ENCODE results near the gene SPAAR.
"Not testable (repeated sequence)": the region's sequence is repeated elsewhere in the genome, so short reads cannot be mapped to it uniquely, and the experiment has no call there.

The SPAAR gene

DNA sequence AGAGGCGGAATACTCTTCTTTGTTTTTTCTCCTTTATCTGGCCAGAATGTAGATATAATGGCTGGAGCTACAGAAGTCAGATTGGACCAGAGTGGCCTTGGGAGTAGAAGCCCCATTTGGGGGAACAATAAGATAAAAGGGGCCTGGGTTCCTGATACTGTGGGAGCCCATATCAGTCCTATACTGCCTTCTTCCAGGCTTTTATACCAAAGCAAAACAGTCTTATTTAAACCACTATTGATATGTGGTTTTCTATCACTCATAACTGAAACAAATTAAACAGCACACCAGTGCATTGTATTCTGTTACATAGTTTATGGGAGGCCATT lies 14.3 kb downstream of the SPAAR start:
- no peak for DNase-seq (ENCODE audit: low read depth, low spot score)

DNA sequence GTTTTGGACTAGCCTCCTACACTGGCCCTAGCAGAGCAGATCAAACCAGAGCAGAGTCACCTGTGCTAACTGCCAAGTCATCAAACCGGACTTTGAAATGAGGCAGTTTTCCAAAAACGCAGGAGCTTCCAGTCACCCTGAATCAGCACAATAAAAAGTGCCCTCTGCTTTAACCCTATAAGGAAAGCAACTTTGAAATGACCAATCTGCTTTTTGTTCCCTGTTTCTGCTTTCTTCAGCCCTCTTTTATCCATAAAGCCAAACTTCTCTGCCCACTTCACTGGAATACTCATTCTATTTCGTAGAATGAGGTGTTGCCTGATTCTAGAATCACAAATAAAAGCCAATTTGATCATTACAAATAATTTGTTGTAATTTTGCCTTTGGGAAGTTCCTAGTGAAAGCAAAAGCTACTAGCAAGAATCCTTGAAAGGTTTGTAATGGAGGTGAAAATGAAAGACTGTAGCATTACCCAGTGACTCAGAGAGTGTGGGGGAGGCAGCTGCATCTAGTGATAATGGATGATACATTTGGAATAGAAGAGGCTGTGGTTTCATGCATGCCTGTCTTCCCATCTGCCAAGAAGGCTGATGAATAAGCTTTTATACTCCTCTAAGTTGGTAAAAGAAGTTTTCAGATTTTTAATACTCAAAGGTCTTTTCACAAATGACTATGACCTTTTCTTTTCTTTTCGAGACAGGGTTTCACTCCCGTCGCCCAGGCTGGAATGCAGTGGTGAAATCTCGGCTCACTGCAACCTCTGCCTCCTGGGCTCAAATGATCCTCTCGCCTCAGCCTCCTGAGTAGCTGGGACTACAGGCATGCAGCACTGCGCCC lies 14.9 kb downstream of the SPAAR start:
- DNase-seq (ENCODE audit: low read depth, low spot score) = no peak

DNA sequence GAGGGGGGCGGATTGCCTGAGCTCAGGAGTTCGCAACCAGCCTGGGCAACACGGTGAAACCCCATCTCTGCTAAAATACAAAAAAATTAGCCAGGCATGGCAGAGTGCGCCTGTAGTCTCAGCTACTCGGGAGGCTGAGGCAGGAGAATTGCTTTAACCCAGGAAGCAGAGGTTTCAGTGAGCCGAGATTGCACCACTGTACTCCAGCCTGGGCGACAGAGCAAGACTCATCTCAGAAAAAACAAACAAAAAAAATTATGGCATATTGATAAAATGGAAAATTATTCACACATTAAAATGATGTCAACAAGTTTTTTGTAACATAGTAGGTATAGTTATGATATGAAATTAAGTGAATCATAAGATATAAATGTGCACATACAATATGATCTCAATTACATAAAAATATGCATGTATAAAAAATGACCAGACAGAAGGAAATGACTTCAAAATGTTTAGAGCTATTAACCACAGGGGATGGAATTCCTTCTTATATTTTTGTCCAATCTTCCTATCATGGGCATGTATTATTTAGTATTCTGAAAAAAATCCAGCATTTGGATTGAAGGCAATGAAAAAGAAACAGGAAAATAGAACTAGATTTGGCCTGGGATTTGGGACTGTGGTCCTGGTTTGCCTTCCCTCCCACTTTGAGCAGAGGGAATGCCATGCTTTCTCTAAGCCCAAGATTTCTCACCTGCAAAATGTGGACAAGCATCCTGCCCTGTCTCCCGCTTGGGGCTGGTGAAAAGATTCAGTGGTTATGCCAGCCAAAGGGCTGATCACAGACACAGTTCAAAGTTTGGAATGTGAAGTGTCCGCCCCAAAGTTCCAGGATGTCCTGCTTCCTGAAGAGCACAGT lies 19.5 kb downstream of the SPAAR start:
- no peak for DNase-seq (ENCODE audit: low read depth, low spot score)

DNA sequence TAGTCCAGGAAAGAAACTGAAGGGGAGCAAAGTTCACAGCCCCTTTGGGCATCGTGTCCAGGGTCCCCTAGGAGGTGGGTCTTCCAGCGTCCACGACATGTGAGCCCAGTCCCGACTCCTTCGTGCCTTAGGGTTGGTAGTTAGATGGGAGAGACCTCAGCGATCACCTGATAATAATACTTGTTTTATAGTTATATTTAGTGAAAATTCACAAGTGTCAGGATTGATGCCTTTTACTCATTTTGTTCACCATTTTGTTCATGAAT lies 20.1 kb downstream of the SPAAR start:
- no peak for DNase-seq (ENCODE audit: low read depth, low spot score)

DNA sequence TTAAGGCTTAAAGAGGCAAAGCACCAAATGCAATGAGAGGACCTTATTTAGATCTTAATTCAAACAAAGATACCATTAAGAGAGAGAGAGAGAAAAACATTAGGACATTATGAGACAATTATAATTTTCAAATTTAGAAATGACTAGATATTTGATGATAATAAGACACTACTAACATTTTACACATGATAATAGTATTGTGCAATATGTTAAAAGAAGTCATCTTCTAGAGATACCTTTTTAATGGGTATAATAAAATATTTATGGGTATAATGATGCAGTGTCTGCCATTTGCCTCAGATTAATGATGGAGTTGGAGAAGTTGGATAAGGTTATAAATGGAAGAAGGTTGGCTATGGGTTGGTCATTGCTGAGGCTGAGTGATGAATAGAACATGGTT lies 21.2 kb downstream of the SPAAR start:
- DNase-seq (ENCODE audit: low read depth, low spot score) = no peak

DNA sequence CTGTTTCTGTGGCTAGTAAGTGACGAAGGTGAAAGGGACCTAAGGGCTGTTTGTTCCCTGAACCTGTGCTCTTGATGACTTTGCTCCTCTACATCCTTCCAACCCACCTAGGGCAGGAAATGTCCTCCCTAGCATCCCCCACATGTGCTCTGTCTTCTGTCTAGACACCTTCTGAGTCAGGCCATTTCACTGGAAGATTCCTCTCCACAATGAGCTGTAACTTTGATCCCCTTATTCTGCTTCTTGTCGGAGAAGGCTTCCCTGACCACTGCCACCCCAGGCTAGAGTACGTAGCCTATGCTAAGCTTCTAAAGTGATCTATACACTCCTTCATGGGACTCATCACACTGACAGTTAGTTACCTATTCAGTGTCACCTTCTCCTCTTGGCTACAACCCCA lies 21.7 kb downstream of the SPAAR start:
- no peak for DNase-seq (ENCODE audit: low read depth, low spot score)

DNA sequence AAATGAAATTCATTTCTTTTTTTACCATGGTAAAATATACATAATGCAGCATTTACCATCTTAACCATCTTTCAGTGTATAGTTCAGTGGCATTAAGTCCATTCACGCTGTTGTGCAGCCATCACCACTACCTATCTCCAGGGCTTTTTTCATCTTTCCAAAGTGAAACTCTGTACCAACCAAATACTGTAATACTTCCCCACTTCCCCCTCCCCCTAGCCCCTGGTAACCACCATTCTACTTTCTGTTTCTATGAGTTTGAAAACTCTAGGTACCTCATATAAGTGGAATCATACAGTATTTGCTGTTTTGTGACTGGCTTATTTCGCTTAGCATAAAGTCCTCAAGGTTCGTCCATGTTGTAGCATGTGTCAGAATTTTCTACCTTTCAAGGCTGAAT lies 23.4 kb downstream of the SPAAR start:
- no peak for DNase-seq (ENCODE audit: low read depth, low spot score)

DNA sequence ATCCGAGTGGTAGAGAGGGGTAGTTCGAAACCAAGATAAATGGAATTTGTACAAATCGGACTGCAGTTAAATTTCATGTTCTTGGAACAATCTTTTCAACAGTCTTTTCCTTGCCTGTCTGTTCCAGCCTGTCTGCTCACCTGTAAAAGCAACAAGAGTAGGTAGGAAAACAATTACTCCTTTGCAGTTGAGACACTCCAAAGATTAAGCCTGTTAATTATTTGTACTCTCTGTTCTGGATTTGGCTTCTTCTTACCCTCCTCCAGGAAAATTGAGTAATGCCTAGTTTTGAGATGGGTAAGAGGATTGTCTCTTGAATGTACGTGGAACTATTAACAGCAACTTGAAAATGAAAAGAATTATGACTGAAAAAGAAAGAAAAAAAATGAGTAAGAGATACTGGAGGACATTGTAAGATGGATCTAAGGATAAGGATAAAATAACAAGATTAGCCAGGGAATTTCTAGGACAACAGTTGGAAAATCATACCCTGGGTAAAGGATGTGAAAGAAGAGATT lies 24.3 kb downstream of the SPAAR start:
- no peak for DNase-seq (ENCODE audit: low read depth, low spot score)

DNA sequence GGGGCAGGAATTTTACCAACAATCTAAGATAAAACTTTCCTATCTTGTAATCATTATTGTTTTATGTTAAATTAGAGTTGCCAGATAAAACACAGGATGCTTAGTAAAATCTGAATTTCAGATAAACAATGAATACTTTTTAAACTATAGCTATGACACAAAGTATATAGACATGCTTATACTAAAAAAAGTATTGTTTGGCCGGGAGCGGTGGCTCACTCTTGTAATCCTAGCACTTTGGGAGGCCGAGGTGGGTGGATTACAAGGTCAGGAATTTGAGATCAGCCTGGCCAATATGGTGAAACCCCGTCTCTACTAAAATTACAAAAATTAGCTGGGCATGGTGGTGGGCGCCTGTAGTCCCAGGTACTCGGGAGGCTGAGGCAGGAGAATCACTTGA lies 24.8 kb downstream of the SPAAR start:
- DNase-seq (ENCODE audit: low read depth, low spot score) = not testable (repeated sequence)

DNA sequence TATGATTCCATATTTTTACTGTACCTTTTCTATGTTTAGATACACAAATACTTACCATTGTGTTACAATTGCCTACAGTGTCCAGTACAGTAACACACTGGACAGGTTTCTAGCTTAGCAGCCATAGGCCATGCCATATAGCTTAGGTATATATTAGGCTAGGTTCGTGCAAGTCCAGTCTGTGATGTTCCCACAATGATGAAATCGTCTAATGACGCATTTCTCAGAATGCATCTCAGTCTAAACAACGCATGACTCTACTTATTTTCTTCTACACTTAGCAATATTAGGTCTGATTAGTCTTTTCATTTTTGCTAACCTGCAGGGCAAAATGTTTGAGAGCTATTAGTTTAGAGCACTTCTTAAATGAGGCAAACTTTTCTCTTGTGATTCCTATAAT lies 26.0 kb downstream of the SPAAR start:
- no peak for DNase-seq (ENCODE audit: low read depth, low spot score)

DNA sequence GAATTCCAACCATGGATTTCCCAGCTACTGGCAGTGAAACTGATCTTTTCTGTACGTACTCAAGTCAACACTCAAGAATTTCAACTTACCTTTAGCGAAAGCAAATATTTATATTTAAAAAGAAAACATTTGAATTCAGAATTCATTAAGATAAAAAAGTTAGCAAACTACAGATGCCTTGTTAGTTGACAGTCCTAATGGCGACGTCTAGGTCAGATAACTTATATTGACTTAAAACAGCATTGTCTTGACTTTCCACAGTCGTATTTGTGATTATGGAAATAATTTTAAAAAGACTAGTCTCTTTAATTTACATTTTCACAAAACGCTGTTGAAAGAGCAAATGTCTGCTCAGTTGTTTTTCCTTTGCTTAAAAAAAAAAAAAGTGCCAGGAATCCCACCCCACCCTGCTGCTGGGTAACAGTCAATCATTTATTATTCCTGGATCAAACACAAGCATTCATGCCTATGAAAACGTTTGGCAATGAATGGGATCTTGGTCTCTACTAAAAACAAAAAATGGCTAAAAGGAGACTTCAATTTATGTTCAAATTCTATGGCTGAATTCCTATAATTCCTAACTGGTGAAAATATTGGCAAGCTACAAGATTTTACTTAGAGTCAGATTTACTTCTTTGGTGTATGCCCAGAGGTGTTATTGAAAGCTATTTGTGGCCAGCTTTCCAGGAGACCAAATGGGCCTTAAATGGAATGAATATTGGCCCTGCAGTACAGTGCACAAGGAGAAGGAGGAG lies 26.6 kb downstream of the SPAAR start:
- DNase-seq (ENCODE audit: low read depth, low spot score) = no peak

DNA sequence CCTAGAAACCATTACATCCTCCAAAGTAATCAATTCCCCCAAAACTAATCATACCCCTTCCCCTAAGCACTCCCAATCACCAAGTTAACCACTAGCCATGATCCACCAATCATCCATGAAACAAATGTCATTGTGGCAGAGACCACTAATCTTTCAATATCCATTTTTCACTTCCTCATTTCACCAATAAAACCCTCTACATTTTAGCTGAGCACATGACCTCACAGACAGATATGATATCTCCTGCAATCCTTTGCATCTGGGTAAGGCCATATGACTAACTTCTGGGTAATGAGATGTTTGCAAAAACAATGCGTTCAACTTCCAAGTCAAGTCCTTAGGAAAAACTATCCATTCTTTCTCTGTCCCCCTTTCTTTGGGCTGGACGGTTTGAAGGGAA lies 27.9 kb downstream of the SPAAR start:
- DNase-seq (ENCODE audit: low read depth, low spot score) = no peak

DNA sequence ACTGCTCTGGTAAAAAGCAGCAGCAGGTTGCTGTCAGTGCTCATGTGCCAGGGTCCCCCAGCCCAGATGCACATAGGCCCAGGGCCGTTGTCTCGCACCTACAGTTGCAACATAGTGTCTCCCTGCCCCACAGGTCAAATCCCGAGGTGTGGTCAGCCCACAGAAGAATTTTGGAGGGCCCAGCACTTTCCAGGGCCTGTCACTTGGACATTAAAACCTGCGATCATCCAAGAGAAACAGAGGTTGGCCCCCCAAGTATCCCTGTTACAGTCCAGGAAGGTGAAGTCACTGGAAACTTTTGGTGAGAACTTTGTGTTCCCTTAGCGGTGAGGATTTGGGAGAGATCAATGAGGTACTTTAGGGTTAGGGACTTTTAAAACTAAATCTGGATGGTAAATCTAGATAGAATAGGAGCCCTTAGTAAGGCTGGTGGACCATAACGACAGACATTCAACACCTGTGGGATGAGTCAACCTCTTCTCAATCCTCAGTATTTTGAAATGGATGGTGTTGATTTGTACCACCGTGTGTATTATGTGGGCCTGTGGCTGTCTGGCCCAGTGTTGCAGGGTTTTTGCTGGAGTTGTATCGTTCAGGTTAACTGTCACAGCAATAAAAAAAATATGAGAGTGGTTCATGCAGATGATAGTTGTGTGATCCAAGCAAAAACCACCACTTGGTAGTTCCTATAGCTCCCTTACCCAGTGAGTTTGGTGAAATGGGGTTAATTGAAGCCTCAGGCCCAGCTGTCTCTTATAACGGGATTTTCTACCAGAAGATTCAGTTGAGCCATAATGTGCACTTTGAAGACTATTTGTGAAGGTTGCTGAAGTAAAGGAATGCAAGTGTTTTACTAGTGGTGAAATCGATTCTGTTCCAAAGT lies 29.4 kb downstream of the SPAAR start:
- no peak for DNase-seq (ENCODE audit: low read depth, low spot score)

DNA sequence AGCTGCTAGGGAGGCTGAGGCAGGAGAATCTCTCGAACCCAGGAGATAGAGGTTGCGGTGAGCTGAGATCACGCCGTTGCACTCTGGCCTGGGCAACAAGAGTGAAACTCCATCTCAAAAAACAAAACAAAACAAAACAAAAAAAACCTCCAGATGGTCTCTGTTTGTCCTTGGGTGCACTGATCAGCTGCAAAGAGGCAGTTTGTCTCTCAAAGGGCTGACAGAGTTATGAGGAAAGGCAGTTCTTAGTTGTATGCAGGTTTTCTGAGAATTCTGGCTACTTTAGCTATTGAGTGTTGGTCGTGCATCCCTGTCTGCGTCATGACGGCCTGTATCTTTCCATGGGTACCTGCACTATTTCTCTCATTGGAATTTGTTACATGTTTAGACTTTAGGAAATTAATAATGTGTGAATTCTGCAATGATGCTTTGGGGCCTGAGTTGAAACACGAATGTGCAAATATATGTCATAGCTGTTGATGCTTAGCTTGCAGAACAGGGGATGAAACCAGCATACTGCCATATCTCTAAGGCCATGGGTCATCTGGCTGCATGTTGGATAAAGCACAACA lies 30.5 kb downstream of the SPAAR start:
- no peak for DNase-seq (ENCODE audit: low read depth, low spot score)

DNA sequence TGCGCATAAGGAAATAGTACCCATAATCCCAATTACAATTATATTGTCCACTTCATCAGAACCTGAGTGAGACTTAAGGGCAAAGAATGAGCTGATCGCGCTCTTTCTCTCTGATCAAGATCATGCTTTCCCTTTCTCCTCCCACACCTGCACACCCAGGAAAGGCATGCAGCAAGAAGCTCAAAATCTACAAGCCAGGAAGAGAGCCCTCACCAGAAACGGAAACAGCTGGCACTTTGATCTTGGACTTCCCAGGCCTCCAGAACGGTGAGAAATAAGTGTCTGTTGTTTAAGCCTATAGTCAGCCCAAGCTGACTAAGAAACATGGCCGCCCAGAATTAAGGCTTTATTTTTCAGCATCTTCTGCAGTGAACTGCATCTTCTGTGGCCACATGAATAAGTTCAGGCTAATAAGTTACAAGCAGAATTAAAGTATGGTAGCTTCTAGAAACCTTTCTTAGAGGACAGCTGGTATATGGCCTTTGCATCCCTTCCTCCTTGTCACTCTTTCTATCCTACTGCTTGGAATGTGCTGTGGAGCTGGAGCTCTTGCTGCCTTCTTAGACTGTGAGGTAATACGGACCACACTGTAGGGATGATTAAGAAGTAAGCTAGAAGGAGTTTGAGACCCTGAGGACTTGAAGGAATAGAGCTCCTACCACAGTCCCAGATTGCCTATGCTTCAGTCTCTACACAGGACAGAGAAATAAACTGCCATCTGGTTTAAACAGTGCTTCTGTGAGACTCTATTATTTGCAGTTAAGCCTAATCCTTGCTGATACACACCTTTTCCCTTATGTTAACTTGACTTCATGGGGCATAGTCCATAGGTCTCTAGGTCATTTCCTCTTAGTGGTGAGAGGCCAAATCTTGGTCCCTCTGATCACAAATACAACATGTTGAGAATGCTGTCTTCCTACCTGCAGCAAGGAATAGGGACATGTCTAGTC lies 31.4 kb downstream of the SPAAR start:
- DNase-seq (ENCODE audit: low read depth, low spot score) = no peak

DNA sequence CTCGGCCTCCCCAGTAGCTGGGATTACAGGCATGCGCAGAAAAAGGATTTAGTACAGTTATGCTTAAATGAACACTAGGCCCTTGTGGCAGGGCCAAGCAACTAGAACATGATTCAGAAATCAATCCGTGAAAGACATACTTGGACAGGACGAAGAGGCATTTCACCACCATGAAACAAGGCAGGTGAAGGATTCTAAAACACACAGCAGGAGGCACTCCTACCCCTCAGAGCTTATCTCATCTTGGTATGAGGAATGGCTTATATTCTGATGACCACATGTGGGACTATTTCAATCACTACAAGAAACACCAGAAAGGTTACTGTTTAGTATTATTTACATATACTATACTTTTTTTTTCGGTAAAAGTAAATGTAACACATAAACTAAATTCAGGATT lies 33.0 kb downstream of the SPAAR start:
- DNase-seq (ENCODE audit: low read depth, low spot score) = no peak

DNA sequence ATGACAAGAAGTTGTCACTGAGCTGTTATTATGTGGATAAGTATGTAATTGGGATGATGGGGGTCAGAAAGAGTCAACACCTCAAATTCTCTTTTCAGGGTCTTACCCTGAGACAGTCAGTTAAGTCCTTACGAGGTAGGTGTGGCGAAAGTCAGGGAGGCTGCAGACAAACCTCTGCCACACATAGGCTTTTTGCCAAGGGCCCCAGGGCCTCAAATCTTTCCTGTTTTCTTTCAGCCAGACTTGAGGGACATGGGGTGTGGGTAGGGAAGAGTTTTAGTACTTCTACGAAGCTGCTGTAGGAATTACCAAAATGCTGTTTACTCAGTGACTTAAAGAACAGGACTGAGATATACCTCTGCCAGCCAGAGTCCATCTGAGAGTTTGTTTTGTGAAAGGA lies 34.9 kb downstream of the SPAAR start:
- no peak for DNase-seq (ENCODE audit: low read depth, low spot score)

DNA sequence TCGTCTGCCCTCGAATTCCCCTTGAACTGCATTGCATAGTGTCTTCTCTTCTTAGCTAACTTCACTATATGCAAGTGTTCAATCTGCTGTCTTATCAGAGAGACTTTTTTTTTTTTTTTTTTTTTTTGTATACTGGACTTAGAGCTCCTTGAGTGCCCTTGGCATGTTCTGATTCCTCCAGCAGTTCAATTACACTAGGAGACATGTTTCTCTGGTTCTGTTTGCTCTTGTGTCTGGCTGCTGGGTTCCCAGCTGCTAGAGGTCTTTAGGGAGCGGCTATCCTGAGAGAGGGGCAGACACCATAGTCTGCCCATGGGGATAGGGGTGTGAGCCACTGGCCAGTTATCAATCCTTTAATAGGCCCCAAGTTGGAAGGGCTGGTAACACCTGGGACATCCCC lies 35.6 kb downstream of the SPAAR start:
- DNase-seq (ENCODE audit: low read depth, low spot score) = no peak

DNA sequence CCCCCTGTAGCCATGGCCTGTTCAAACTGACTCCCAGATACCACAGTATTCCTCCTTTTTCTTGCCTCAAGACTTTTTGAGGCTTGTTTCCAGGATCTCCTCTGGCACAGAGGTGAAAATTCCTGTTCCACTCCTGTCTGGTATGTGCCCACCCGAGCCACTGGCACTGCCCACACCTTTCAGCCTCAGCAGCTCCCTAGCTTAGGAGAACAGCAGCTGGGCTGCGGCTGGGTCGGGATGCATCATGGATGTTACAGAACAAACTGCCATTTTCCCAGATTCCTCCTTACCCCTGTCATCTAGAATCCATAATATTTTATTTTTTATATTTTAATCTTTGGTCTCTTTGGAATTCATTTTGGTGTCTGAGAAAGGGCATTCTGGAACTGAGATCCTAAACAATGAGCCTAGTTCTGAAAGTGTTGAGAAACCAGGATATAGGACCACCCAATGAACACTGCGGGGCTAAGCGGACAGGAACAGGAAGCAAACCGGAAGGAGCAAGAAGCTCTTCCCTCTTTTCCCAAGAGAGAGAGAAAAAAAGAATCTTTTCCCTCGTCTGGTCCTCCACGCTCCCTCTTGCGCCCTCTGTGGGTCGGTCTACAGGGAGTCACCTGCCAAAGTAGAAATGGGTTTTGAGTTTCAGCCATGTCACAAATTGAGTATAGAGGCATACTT lies 36.2 kb downstream of the SPAAR start:
- DNase-seq (ENCODE audit: low read depth, low spot score) = peak; percentile 31
